Renal pelvis (tissue), 4 donors: ENCODE data around the gene SCCPDH. TPM values are rescaled to one million over a fixed set of nuclear protein-coding genes. Genes with fewer than 3 reads are reported as not detected.
A peak's percentile ranks its signal among the peaks of the same experiment; 100 is the strongest.
"Not testable (repeated sequence)": the region's sequence is repeated elsewhere in the genome, so short reads cannot be mapped to it uniquely, and the experiment has no call there.

ENCODE experiments used
- DNase-seq: peaks from one replicate; pipeline ENCODE4 v3.0.0-alpha.2; 2013
- polyA plus RNA-seq, 3 donors: library from polyadenylated mRNA; unstranded; fragments of 120-200 nt; gene quantifications; one replicate each; pipeline ENCODE4 v1.2.1, GENCODE V29; 2013; ENCODE audit not compliant: insufficient read length in 3 of 3

Gene SCCPDH
- polyA plus RNA-seq, 3 donors: 55.1 to 56.5 (median 56.0) TPM

DNA sequence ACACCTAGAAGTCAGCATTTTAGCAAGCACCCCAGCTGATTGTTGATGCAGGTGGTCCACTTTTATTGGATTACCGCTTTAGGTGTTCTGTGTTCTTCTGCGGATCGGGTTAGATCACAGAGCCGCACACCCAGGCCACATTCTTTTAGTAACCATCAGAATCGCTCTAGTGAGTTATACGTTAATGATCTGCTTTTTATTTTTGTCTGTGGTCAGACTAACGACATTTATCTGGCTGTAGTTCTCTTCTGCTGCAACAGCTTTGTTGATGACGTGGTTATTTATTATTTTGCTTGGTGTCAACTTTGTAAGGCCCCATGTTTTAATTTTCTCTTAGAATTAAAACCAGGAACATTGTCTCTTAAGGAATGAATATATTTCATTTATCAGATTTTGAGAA lies 18.2 kb downstream of the SCCPDH start:
- DNase-seq: no peak

DNA sequence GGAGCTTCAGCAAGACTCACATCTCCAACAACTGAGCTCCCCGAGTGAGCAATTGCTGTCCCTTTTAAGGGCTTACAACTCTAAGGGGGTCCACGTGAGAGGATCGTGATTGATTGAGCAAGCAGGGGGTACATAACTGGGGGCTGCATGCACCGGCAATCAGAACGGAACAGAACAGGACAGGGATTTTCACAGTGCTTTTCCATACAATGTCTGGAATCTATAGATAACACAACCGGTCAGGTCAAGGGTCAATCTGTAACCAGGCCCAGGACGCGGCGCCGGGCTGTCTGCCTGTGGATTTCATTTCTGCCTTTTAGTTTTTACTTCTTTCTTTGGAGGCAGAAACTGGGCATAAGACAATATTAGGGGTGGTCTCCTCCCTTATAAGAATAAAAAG lies 21.9 kb downstream of the SCCPDH start:
- DNase-seq: not testable (repeated sequence)

- no peak for DNase-seq
Observed at GRCh38 chr1:246748006-246748405, 23.8 kb downstream of the SCCPDH start.

DNA sequence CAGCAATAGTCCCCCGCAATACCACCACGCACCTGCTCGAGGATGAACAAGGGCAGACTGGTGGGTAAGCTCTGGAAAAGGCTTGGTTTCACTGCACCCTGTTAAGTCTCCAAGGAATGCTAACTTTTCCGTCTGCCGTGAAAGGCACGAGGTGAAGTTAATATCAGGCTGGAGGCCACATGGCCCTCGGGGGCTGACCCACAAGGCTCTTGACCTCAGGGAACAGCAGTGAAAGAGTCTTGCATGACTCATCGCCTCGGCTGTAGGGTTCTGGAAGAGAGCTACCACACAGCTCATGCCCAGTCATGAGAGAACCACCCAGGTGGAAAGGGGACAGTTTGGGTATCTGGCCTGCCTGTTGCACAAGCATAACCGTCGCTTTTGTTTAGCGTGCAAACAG lies 24.7 kb downstream of the SCCPDH start:
- DNase-seq: no peak

DNA sequence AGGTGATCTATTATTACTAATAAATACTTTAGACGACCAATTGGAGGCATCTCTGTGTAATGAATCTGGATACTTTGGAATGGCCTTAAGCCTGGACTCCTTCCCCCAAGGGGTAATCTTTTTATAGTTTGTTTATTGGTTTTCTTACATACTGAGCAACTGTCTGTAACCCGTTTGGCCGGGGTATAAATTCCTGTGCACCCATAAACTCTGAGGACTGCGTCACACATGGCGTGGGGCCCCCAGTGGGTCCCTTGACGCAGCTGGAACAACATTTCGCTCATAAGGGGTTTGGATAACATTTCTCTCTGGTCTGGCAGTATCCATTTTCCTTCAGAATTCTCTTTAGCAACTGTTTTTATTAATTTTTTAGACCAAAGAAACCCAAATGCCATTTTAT lies 26.5 kb downstream of the SCCPDH start:
- DNase-seq: no peak

DNA sequence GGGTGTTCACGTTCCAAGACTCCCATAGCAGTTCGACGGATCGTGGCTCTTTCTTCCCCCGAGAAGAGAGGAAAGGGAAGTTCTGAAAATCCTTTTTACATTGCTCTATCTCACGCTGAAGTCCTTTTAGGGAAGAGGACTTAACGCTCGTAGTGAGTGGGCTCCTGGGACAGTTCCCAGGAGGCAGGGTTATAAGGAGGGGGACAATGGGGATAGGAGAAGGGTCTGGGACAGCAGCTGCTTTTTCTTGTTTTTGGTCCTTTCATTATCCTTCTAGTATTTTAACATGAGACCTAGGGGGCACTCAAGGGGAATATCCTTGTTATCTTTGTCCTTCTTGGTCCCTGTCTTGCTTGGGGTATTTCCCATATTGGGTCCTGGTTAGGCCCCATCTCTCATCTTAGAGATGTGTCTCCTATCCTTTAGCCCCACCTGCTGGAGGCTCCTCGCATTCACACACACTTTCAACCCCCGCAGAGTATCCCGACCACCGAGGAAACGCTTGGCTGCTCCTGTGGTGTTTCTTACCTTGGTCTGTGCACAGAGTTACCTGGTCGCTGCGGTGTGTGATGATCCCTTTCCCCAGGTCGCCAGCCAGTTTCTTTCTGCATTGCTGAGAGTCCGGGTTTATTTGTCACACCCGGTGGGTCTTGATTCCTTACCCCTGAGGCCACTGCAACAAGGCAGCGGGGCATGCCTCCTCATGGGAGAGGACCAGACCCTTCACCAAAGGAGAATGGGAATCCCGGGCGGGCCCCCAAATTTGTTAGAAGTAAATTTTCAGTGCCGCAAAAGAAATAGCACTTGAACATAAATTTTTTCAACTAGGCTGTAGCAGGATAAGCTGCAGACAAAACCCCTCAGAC lies 29.7 kb downstream of the SCCPDH start:
- DNase-seq: peak; percentile 71

DNA sequence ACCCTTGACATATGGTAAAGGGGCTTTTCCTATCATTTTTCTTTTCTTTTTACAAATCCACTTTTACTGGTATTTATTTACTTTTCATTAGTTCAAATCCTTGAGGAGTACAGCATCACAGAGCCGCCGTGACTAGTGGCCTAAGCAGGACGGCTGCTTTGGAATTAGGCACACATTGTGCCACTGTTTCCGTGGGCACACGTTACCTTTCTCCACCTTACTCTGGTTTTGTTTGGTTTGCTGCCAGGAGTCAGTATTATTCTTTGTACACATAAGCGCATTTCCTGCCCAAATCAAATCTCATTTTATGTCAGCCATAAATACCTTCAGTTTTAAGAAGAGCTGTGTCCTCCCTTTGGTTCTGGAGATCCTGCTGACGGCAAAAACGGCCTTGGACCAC lies 31.2 kb downstream of the SCCPDH start:
- DNase-seq: no peak

DNA sequence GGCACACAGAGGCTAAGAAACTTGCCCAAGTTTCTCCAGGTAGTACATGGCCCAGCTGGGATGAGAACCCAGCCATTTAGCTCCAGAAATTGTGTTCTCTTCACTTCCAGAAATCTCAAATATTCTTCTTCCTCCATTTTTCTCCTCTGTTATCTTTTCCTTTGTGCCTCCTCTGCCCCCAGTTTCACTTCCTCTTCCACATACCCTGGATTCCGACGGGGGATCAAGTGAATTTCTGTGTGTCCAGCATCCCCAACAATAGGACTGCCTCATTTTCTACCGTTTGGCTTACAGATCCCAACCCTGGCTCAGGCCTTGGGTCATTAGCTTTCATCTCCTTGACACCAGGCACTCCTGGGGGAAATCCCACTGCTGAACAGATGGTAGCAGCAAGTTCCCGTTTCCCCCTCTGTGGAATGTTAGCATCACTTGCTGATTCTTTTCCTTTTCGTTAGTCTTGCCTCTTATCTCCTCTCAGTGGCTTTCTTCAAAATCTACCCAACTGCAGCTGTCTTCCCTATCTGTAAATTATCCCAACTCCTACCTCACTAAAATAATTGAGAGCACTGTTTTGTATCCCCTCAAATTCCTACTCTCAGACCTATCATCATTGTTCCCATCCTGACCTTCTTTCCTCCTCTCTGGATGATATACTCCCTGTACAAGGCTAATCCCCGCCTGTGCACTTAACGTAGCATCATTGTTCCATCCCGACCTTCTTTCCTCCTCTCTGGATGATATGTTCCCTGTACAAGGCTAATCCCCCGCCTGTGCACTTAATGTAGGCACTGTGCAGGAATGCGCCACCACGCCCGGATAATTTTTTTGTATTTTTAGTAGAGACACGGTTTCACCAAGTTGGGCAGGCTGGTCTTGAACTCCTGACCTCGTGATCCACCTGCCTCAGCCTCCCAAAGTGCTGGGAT lies 36.5 kb downstream of the SCCPDH start:
- no peak for DNase-seq

DNA sequence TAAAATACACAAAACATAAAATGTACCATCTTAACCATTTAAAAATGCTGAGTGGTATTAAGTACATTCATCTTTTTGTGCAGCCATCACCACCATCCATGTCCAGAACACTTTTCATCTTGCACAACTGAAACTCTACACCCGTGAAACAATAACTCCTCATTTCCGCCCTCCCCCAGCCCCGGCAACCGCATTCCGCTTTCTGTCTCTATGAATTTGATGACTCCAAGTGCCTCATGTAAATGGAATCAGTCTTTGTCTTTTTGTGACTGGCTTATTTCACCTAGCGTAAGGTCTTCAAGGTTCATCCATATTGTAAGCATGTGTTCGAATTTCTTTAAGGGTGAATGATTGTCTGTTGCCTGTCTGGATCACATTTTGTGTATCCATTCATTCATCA lies 37.2 kb downstream of the SCCPDH start:
- no peak for DNase-seq

GRCh38 chr1:246765521-246765920 lies 41.3 kb downstream of the SCCPDH start:
- no peak for DNase-seq

DNA sequence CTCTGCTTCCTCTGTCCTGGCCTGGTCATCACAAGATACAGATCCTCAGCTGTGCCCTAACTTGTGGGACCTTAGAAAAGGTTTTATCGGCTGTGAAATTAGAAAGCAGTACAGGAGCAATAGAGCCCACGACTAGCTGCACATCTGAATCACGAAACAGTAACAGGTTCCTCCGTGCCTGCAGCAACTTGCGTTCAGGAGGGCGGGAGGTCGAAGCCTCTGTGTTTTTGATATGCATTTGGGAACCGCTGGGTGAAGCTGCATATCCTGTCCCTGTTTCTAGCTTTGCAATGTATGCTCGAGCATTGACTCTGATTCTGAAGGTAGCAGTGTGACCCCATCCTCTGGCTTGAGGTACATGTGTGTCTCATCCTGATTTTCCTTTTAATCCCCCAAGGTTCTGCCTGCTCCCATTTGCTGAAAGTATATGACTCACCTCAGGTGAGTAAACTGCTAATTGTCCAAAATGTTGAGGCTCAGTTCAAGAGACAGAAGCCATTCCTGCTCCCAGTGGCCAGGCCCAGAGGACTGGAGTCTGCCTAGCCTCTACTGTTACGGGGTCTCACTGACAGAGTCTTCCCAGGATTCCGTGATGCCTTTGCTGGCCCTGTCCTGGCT lies 44.3 kb downstream of the SCCPDH start:
- DNase-seq: no peak

- DNase-seq: no peak
Observed at GRCh38 chr1:246769306-246769705, 45.1 kb downstream of the SCCPDH start.

DNA sequence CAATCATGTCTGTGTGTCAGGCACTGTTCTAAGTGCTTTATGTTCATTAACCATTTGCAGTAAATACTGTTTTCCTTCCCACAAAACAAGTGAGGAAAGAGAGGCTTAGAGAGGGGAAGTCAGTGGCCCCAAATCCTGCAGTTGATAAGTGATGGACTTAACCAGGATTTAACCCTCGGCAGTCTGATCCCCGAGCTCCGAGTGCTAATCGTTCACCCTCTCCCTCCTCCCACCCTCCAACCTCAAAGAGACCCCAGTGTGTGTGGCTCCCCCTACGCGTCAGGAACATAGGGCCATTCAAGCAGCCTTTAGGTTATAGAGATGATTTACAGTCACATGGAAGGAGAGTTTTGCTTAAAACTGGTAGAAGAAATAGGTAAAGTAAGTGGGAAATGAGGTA lies 47.2 kb downstream of the SCCPDH start:
- no peak for DNase-seq

GRCh38 chr1:246772686-246773085 lies 48.5 kb downstream of the SCCPDH start:
- no peak for DNase-seq

DNA sequence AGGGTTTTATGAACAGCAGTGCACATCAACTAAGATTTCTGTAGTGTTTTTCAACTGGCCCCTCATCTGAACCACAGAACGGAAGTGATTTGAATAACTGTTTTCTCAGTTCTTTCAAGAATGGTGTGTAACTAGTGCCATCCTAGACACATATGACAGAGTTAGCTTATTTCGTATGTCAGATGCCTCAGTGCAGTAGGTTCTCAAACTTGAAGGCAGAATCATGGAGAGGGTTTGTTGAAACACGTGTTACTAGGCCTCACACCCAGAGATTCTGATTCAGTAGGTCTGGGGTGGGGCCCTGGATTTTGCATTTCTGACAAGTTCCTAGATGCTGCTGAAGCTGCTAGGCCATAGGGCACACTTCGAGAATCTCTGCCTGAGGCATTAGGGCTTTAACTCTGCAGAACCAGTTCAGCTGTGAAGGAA lies 49.0 kb downstream of the SCCPDH start:
- DNase-seq: no peak

- DNase-seq: no peak
Observed at GRCh38 chr1:246775531-246776385, 51.5 kb downstream of the SCCPDH start.

- no peak for DNase-seq
Observed at GRCh38 chr1:246776923-246777322, 52.7 kb downstream of the SCCPDH start.

- DNase-seq: no peak
Observed at GRCh38 chr1:246778663-246779062, 54.5 kb downstream of the SCCPDH start.

DNA sequence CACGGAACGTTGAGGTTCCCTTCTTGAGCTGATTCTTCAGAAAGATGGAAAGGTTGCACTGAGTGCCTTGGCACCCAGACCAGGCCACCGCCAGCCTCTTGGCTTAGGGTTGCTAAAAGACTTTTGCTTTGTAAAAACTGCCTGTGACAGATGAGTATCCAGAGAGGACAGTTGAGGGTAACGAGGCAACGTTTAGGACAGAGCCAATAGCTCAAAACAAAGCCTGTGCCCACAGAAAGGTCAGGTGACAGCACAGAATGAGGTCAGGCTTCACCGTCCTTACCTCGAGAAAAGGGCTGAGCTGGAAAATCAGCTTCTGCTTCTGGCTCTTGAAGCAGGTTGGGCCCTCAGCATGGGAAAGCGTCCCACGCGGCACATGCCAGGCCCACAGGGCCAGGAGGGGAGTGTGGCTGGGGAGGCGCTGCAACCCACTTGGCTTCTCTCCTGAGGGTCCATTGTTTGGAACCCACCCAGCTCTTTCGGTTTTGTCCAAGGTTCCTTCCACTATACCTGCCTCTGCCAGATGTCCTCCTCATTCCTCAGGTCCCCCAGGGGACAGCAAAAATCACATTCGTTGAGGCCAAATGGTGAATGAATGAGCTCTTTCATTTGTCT lies 55.5 kb downstream of the SCCPDH start:
- DNase-seq: no peak

DNA sequence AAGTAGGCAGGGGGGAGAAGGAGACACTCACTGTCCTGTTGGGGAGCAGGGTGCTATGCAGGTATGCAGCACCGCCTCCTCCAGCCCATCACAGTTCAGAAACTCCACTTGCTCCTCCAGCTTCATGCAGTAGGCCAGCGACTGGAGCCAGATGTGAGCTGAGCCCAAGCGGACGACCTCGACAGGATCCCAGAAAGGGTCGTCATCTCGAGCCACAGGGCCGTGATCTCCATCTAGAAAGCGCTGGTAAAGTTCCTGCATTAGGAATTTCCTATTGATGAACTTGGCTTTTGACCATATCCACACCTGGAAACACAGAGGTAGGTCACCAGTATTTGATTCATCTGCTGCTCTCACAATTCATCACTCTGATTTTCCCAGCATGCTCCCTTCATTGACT lies 56.1 kb downstream of the SCCPDH start:
- no peak for DNase-seq

DNA sequence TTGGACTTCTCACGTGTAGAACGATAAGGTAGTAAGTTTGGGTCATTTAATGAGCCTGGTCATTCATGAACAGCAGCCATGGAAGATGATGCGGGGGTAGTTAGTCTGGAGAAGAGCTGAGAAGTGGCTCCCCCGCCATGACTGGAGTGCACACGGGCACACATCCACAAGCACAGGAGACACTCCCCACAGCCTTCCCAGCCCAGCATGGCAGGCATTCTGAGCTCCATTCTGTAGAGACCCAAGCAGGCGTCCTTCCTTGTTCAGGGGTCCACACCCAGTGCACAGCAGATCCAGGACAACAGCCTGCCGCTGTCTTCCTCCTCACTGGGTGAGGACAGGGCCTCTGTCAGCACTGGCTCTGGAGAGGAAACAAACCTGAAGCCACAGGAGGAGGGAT lies 57.0 kb downstream of the SCCPDH start:
- DNase-seq: no peak
